CD14-positive monocyte (primary cell): ENCODE measurements around the gene IGFBP7. TPM values are rescaled to one million over a fixed set of nuclear protein-coding genes. Genes with fewer than 3 reads are reported as not detected.

Experiments used
- DNase-seq, 3 donors: peaks; one replicate each; pipeline ENCODE4 v3.0.0-alpha.2; 2011 to 2022
- H2AFZ ChIP-seq: 2 replicates; pipeline ENCODE4 v1.6.0; 2012; ENCODE audit warnings: mild to moderate bottlenecking, low read depth, low read length, inconsistent platforms; ENCODE audit not compliant: insufficient read depth, poor library complexity, severe bottlenecking
- H3K27ac ChIP-seq, 2 donors: 1 replicate in 1 of 2; 2 replicates in 1 of 2; pipeline ENCODE4 v1.5.1; 2012 to 2013; ENCODE audit warnings: low read length in 2 of 2, control low read depth in 1 of 2, inconsistent platforms in 1 of 2, low read depth in 1 of 2, mild to moderate bottlenecking in 1 of 2
- H3K27me3 ChIP-seq, 2 donors: one replicate each; pipeline versions ENCODE4 v1.6.0 to v1.6.1; 2011 to 2013; ENCODE audit warnings: low read length in 2 of 2; ENCODE audit not compliant: control insufficient read depth in 2 of 2, insufficient read depth in 2 of 2
- H3K36me3 ChIP-seq, 2 donors: replicated peaks in 1 of 2; 1 replicate in 1 of 2; 2 replicates in 1 of 2; pipeline versions ENCODE4 v1.5.1 to v1.6.1; 2012 to 2013; ENCODE audit warnings: low read length in 2 of 2, control low read depth in 1 of 2, inconsistent platforms in 1 of 2, mild to moderate bottlenecking in 1 of 2; ENCODE audit not compliant: insufficient read depth in 2 of 2, control insufficient read depth in 1 of 2
- H3K4me1 ChIP-seq, 2 donors: 1 replicate in 1 of 2; 2 replicates in 1 of 2; pipeline versions ENCODE4 v1.5.1 to v1.6.1; 2012 to 2013; ENCODE audit warnings: low read length in 2 of 2, control low read depth in 1 of 2, inconsistent platforms in 1 of 2, mild to moderate bottlenecking in 1 of 2, moderate library complexity in 1 of 2; ENCODE audit not compliant: insufficient read depth in 2 of 2, control insufficient read depth in 1 of 2
- H3K4me2 ChIP-seq: replicated peaks from 2 replicates; pipeline ENCODE3; 2012; ENCODE audit warnings: low read length, moderate library complexity, mild to moderate bottlenecking; ENCODE audit not compliant: poor library complexity, severe bottlenecking; ENCODE audit errors: extremely low read depth
- H3K4me3 ChIP-seq, 3 experiments: fragments of 200-600 bp in 1 of 3; sonication (generic) in 1 of 3; replicated peaks in 1 of 3; 1 replicate in 2 of 3; 2 replicates in 1 of 3; pipeline ENCODE4 v1.5.1; 2011 to 2013; ENCODE audit warnings: low read length in 3 of 3, mild to moderate bottlenecking in 3 of 3, control low read depth in 2 of 3, low read depth in 2 of 3, inconsistent platforms in 1 of 3, moderate library complexity in 1 of 3
- H3K79me2 ChIP-seq: 2 replicates; pipeline ENCODE4 v1.6.0; 2012; ENCODE audit warnings: mild to moderate bottlenecking, control low read depth, inconsistent platforms, low read length, moderate library complexity; ENCODE audit not compliant: insufficient read depth
- H3K9ac ChIP-seq: 2 replicates; pipeline ENCODE4 v1.6.0; 2017; ENCODE audit warnings: low read length, mild to moderate bottlenecking; ENCODE audit not compliant: insufficient read depth, poor library complexity, severe bottlenecking
- H3K9me3 ChIP-seq, 2 donors: replicated peaks in 1 of 2; 1 replicate in 1 of 2; 2 replicates in 1 of 2; pipeline versions ENCODE4 v1.5.1 to v1.6.1; 2012 to 2013; ENCODE audit warnings: low read length in 2 of 2, control low read depth in 1 of 2; ENCODE audit not compliant: control insufficient read depth in 1 of 2, insufficient read depth in 1 of 2
- H4K20me1 ChIP-seq: 2 replicates; pipeline ENCODE4 v1.6.0; 2012; ENCODE audit warnings: mild to moderate bottlenecking, low read length, control low read depth, moderate library complexity; ENCODE audit not compliant: insufficient read depth
- H3K27ac Mint-ChIP-seq, 7 donors: one replicate each; pipeline ENCODE4 v1.8.0; 2020; ENCODE audit warnings: mild to moderate bottlenecking in 7 of 7, mixed read lengths in 7 of 7, moderate library complexity in 6 of 7, inconsistent platforms in 2 of 7
- H3K27me3 Mint-ChIP-seq, 3 donors: one replicate each; pipeline ENCODE4 v1.8.0; 2021 to 2022; ENCODE audit warnings: low read depth in 3 of 3, mild to moderate bottlenecking in 3 of 3, mixed read lengths in 3 of 3, moderate library complexity in 3 of 3, inconsistent platforms in 1 of 3
- H3K36me3 Mint-ChIP-seq, 2 donors: one replicate each; pipeline ENCODE4 v1.8.0; 2020; ENCODE audit warnings: mixed read lengths in 2 of 2, inconsistent platforms in 1 of 2, mild to moderate bottlenecking in 1 of 2
- H3K4me1 Mint-ChIP-seq: one replicate; pipeline ENCODE4 v1.8.0; 2020; ENCODE audit warnings: mild to moderate bottlenecking, mixed read lengths
- H3K4me3 Mint-ChIP-seq, 2 donors: one replicate each; pipeline ENCODE4 v1.8.0; 2020; ENCODE audit warnings: mild to moderate bottlenecking in 2 of 2, mixed read lengths in 2 of 2, moderate library complexity in 1 of 2
- H3K9me3 Mint-ChIP-seq, 7 donors: one replicate each; pipeline ENCODE4 v1.8.0; 2020 to 2022; ENCODE audit warnings: mixed read lengths in 7 of 7, mild to moderate bottlenecking in 6 of 7, moderate library complexity in 6 of 7, inconsistent platforms in 2 of 7
- WGBS: methylation state at CpG from one replicate; pipeline ENCODE4 v1.1.5; 2013; ENCODE audit warnings: missing lambda C conversion rate; ENCODE audit not compliant: insufficient coverage; 5-methylcytosine and 5-hydroxymethylcytosine counted together
- intact Hi-C, 2 donors: fragments of 100-400 bp; cut with micrococcal nuclease; formaldehyde crosslinking; loops; one replicate each; pipeline versions ENCODE4 v1.15.0 to v1.15.1; 2023
- polyA plus RNA-seq, 3 donors: library from polyadenylated mRNA; depleted of rRNA in 1 of 3; unstranded in 2 of 3; stranded (reverse) in 1 of 3; fragments of 300-500 nt in 2 of 3; fragments of >200 nt in 1 of 3; fragmentation: Illumina TruSeq in 2 of 3; gene quantifications; 1 replicate in 2 of 3; 2 replicates in 1 of 3; pipeline ENCODE4 v1.2.3, GENCODE V29; 2012 to 2021
- TF ChIP-seq, protein P1 (sequence below): fragments of 200-600 bp; IDR thresholded peaks from one replicate; pipeline ENCODE4 v1.8.0; 2022; ENCODE audit warnings: antibody characterized with exemption, mild to moderate bottlenecking

The IGFBP7 gene
- polyA plus RNA-seq, 3 donors: 23.1 to 53.1 (median 46.9) TPM

DNA sequence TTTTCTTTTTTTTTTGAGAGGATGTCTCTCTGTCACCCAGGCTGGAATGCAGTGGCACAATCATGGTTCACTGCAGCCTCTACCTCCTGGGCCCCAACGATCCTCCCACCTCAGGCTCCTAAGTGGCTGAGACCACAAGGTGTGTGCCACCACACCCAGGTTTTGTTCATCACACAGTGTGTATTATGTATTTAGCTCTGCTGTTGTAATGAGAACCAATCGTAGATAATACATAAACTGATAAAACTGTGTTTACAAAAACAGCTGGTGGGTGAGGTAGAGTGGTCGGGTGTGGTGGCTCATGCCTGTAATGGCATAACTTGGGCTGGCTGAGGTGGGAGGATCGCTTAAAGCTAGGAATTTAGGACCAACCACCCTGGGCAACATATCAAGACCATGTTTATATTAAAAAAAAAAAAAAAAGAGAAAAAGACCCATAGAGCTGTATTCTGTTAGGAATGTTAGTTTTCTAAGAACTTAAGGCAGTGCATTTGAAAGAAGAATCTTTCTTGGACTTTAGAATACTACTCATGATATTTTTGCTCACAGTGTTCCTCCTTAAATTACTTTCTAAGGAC, 96.6 kb downstream of the IGFBP7 start:
- Histone ChIP-seq H3K27me3 (no peaks in the 10 kb centered on the region), H2AFZ (no peak overlapping the region), H3K27ac (no peak overlapping the region), H3K4me3 (no peak overlapping the region), H4K20me1 (peaks cover 21% of the 10 kb centered on the region), H3K9me3 (no peaks in the 10 kb centered on the region), H3K36me3 (peaks cover 94% of the 10 kb centered on the region in 2 donors), H3K4me1 (no peaks in the 10 kb centered on the region), H3K79me2 (peaks cover 14% of the 10 kb centered on the region), H3K9ac (no peak overlapping the region), H3K4me2 (no peak overlapping the region)
- H3K27ac Mint-ChIP-seq: peak overlapping the region in 1 of 7 donors; percentile 7
- H3K36me3 Mint-ChIP-seq: peaks cover 73 to 95% of the 10 kb centered on the region in 2 donors
- H3K27me3 Mint-ChIP-seq: peaks cover 0 to 2% (median 0%) of the 10 kb centered on the region in 3 donors
- H3K9me3 Mint-ChIP-seq: no peaks in the 10 kb centered on the region
- TF ChIP-seq, protein P1, sequence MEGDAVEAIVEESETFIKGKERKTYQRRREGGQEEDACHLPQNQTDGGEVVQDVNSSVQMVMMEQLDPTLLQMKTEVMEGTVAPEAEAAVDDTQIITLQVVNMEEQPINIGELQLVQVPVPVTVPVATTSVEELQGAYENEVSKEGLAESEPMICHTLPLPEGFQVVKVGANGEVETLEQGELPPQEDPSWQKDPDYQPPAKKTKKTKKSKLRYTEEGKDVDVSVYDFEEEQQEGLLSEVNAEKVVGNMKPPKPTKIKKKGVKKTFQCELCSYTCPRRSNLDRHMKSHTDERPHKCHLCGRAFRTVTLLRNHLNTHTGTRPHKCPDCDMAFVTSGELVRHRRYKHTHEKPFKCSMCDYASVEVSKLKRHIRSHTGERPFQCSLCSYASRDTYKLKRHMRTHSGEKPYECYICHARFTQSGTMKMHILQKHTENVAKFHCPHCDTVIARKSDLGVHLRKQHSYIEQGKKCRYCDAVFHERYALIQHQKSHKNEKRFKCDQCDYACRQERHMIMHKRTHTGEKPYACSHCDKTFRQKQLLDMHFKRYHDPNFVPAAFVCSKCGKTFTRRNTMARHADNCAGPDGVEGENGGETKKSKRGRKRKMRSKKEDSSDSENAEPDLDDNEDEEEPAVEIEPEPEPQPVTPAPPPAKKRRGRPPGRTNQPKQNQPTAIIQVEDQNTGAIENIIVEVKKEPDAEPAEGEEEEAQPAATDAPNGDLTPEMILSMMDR: no peak
- WGBS: 100% methylated on average over 1 of the region's 4 CpGs
- intact Hi-C loops: no loop called here
- H3K4me3 Mint-ChIP-seq: no peak overlapping the region
- H3K4me1 Mint-ChIP-seq: no peaks in the 10 kb centered on the region
- no peak for DNase-seq

DNA sequence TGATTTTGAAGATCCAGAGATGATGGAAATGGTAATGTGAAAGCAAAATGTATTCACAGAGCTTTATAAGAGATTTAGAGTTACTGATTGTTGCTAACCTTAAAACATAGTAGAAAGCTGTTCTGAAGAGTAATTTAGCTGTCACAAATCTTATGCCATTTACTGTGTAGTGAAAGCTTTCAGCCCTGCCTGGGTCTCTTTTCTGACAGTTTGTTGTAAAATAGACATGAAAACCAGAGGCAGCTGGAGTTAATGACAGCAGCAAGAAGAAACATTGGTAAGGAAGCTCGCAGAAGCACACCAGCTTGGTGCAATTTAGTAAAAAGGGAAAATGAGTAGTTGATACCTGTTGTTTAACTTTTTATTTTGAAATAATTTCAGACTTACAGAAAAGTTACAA, 110.4 kb downstream of the IGFBP7 start:
- H2AFZ ChIP-seq: no peak overlapping the region
- no peak overlapping the region for H3K4me2 ChIP-seq
- TF ChIP-seq, protein P1: no peak
- no peaks in the 10 kb centered on the region for H3K4me1 ChIP-seq
- no peak overlapping the region for H3K4me3 Mint-ChIP-seq
- peaks cover 88 to 94% of the 10 kb centered on the region in 2 donors for H3K36me3 ChIP-seq
- no peaks in the 10 kb centered on the region for H3K27me3 ChIP-seq
- peaks cover 30% of the 10 kb centered on the region for H3K79me2 ChIP-seq
- peaks cover 70 to 97% of the 10 kb centered on the region in 2 donors for H3K36me3 Mint-ChIP-seq
- H3K4me1 Mint-ChIP-seq: no peaks in the 10 kb centered on the region
- no CpG with 5 or more reads among the region's 1 CpG for WGBS
- no peaks in the 10 kb centered on the region for H3K9me3 ChIP-seq
- no peaks in the 10 kb centered on the region for H3K9me3 Mint-ChIP-seq
- H3K27me3 Mint-ChIP-seq: no peaks in the 10 kb centered on the region
- H3K27ac Mint-ChIP-seq: no peak overlapping the region
- no peak overlapping the region for H3K27ac ChIP-seq
- H3K9ac ChIP-seq: no peak overlapping the region
- no peak for DNase-seq
- intact Hi-C loops: no loop called here
- H3K4me3 ChIP-seq: no peak overlapping the region
- peaks cover 40% of the 10 kb centered on the region for H4K20me1 ChIP-seq
